Astrocyte (in vitro differentiated cells and primary cell): ENCODE measurements around the gene TMEM271. TPM values are rescaled to one million over a fixed set of nuclear protein-coding genes. Genes with fewer than 3 reads are reported as not detected.
A peak's percentile ranks its signal among the peaks of the same experiment; 100 is the strongest.

Source experiments
- DNase-seq: peaks from one replicate; pipeline ENCODE4 v3.0.0-alpha.2; 2010; ENCODE audit warnings: low read depth
- FAIRE-seq: peaks from 2 replicates; lab custom pipeline; 2011; peaks lifted over from hg19 to GRCh38; lab: Jason Lieb, UNC
- H2AFZ ChIP-seq: 2 replicates; pipeline ENCODE4 v1.6.0; 2012; ENCODE audit warnings: low read depth, low read length, inconsistent platforms
- H3K27ac ChIP-seq: 2 replicates; pipeline ENCODE4 v1.5.1; 2011; ENCODE audit warnings: low read depth, low read length, inconsistent platforms
- H3K27me3 ChIP-seq: 2 replicates; pipeline ENCODE4 v1.6.0; 2011; ENCODE audit warnings: low read length, inconsistent platforms; ENCODE audit not compliant: insufficient read depth
- H3K36me3 ChIP-seq: 2 replicates; pipeline ENCODE4 v1.5.1; 2011; ENCODE audit warnings: low read length, inconsistent platforms; ENCODE audit not compliant: insufficient read depth
- H3K4me1 ChIP-seq: 2 replicates; pipeline ENCODE4 v1.5.1; 2011; ENCODE audit warnings: low read length, inconsistent platforms; ENCODE audit not compliant: insufficient read depth
- H3K4me2 ChIP-seq: 2 replicates; pipeline ENCODE4 v1.6.0; 2012; ENCODE audit warnings: low read length, inconsistent platforms
- H3K4me3 ChIP-seq: 2 replicates; pipeline ENCODE4 v1.5.1; 2011; ENCODE audit warnings: low read depth, mild to moderate bottlenecking, low read length, inconsistent platforms; ENCODE audit not compliant: insufficient read depth
- H3K79me2 ChIP-seq: 2 replicates; pipeline ENCODE4 v1.6.0; 2012; ENCODE audit warnings: mild to moderate bottlenecking, low read length, inconsistent platforms; ENCODE audit not compliant: insufficient read depth
- H3K9ac ChIP-seq: 2 replicates; pipeline ENCODE4 v1.6.0; 2012; ENCODE audit warnings: mild to moderate bottlenecking, low read length, inconsistent platforms
- H3K9me3 ChIP-seq: 2 replicates; pipeline ENCODE4 v1.5.1; 2012; ENCODE audit warnings: low read depth, mild to moderate bottlenecking, low read length, inconsistent platforms; ENCODE audit not compliant: insufficient read depth
- H4K20me1 ChIP-seq: 2 replicates; pipeline ENCODE4 v1.6.0; 2012; ENCODE audit warnings: low read length, inconsistent platforms; ENCODE audit not compliant: insufficient read depth
- H3K27ac Mint-ChIP-seq: one replicate; pipeline ENCODE4 v1.8.0; 2021; ENCODE audit warnings: mild to moderate bottlenecking, mixed read lengths; ENCODE audit not compliant: unreplicated experiment
- H3K27me3 Mint-ChIP-seq: one replicate; pipeline ENCODE4 v1.8.0; 2021; ENCODE audit warnings: low read depth, mixed read lengths; ENCODE audit not compliant: unreplicated experiment
- H3K36me3 Mint-ChIP-seq: one replicate; pipeline ENCODE4 v1.8.0; 2021; ENCODE audit warnings: low read depth, mixed read lengths; ENCODE audit not compliant: unreplicated experiment
- H3K4me1 Mint-ChIP-seq: one replicate; pipeline ENCODE4 v1.8.0; 2021; ENCODE audit warnings: low read depth, mixed read lengths; ENCODE audit not compliant: unreplicated experiment
- H3K4me3 Mint-ChIP-seq: one replicate; pipeline ENCODE4 v1.8.0; 2021; ENCODE audit warnings: mild to moderate bottlenecking, moderate library complexity, mixed read lengths; ENCODE audit not compliant: unreplicated experiment
- H3K9me3 Mint-ChIP-seq: one replicate; pipeline ENCODE4 v1.8.0; 2021; ENCODE audit warnings: mild to moderate bottlenecking, mixed read lengths; ENCODE audit not compliant: unreplicated experiment
- CTCF ChIP-seq: IDR thresholded peaks from 2 replicates; pipeline ENCODE4 v1.5.1; 2011; ENCODE audit warnings: low read depth, mild to moderate bottlenecking, inconsistent platforms, low read length, moderate library complexity; ENCODE audit not compliant: insufficient read depth
- EZH2 ChIP-seq: IDR thresholded peaks from 2 replicates; pipeline ENCODE4 v1.6.1; 2012; ENCODE audit warnings: mild to moderate bottlenecking, low read length, inconsistent platforms; ENCODE audit not compliant: insufficient read depth
- total RNA-seq: library from RNA; stranded (reverse); gene quantifications from 2 replicates; pipeline ENCODE4 v1.2.1, GENCODE V29; 2021

TMEM271 gene
- total RNA-seq, 1 donor from 2014 or later, result 4.4 TPM

GRCh38 chr4:568351-568652 lies 7.8 kb downstream of the TMEM271 start:
- no peak for FAIRE-seq

GRCh38 chr4:567457-568350 lies 8.4 kb downstream of the TMEM271 start:
- no peaks in the 10 kb centered on the region for H3K4me1 ChIP-seq
- no peak overlapping the region for H3K4me3 ChIP-seq
- no peak overlapping the region for H3K27ac ChIP-seq
- no peaks in the 10 kb centered on the region for H3K79me2 ChIP-seq
- no peaks in the 10 kb centered on the region for H3K36me3 ChIP-seq
- TF ChIP-seq CTCF, result no peak
- TF ChIP-seq EZH2, result no peak
- no peak overlapping the region for H3K4me3 Mint-ChIP-seq
- FAIRE-seq (no peak), DNase-seq (no peak)
- H3K9ac ChIP-seq, result no peak overlapping the region
- no peaks in the 10 kb centered on the region for H4K20me1 ChIP-seq
- H3K36me3 Mint-ChIP-seq, result peaks cover 4% of the 10 kb centered on the region
- H3K27me3 Mint-ChIP-seq, result peaks cover 56% of the 10 kb centered on the region
- H3K27ac Mint-ChIP-seq, result peak overlapping the region; percentile 53
- H3K4me1 Mint-ChIP-seq, result no peaks in the 10 kb centered on the region
- H3K27me3 ChIP-seq, result peaks cover under 1% of the 10 kb centered on the region
- peaks cover 12% of the 10 kb centered on the region for H3K9me3 Mint-ChIP-seq
- no peak overlapping the region for H3K4me2 ChIP-seq
- H3K9me3 ChIP-seq, result peaks cover 5% of the 10 kb centered on the region
- no peak overlapping the region for H2AFZ ChIP-seq

More at GRCh38 chr4:568351-568652, 7.8 kb downstream of the TMEM271 start:
- Histone ChIP-seq H3K27ac (no peak overlapping the region), H4K20me1 (no peaks in the 10 kb centered on the region), H3K4me2 (no peak overlapping the region), H3K79me2 (no peaks in the 10 kb centered on the region), H3K9me3 (peaks cover 5% of the 10 kb centered on the region), H3K9ac (no peak overlapping the region), H3K27me3 (peaks cover 6% of the 10 kb centered on the region), H2AFZ (no peak overlapping the region), H3K4me1 (no peaks in the 10 kb centered on the region), H3K4me3 (no peak overlapping the region), H3K36me3 (no peaks in the 10 kb centered on the region)
- Mint-ChIP-seq H3K9me3 (peaks cover 12% of the 10 kb centered on the region), H3K4me1 (no peaks in the 10 kb centered on the region), H3K27ac (no peak overlapping the region), H3K4me3 (no peak overlapping the region), H3K27me3 (peaks cover 61% of the 10 kb centered on the region), H3K36me3 (peaks cover 4% of the 10 kb centered on the region)
- no peak for DNase-seq
- TF ChIP-seq EZH2, result no peak
- no peak for TF ChIP-seq CTCF
